Endothelial cell of umbilical vein (primary cell): Measurements from ENCODE around the gene ATG13. TPM values are rescaled to one million over a fixed set of nuclear protein-coding genes. Genes with fewer than 3 reads are reported as not detected.

Experiments
- BruUV-seq: library from RNA; stranded (reverse); fragments of 400-500 nt; replicated peaks from 2 replicates; lab custom pipeline; 2021; lab: Mats Ljungman, UMichigan
- CTCF ChIA-PET: fragments of 300-600, 350-600 bp; sonication (Branson Sonifier 250); formaldehyde crosslinking; loops from one replicate; lab custom pipeline; 2021; ENCODE audit warnings: antibody characterized with exemption, inconsistent platforms; lab: Charles Lee
- POLR2A ChIA-PET: fragments of 300-600, 350-600 bp; sonication (Branson Sonifier 250); formaldehyde crosslinking; loops from one replicate; lab custom pipeline; 2021; ENCODE audit warnings: antibody characterized with exemption, inconsistent platforms; lab: Charles Lee
- DNase-seq: peaks from one replicate; pipeline ENCODE4 v3.0.0-alpha.2; 2011; ENCODE audit warnings: low read depth, low spot score
- FAIRE-seq: peaks from 2 replicates; lab custom pipeline; 2011; peaks lifted over from hg19 to GRCh38; lab: Jason Lieb, UNC
- H2AFZ ChIP-seq: 2 replicates; pipeline ENCODE4 v1.6.0; 2012; ENCODE audit warnings: low read depth, low read length, control low read depth, inconsistent platforms
- H3K27ac ChIP-seq: 2 replicates; pipeline ENCODE4 v1.5.1; 2011; ENCODE audit warnings: low read depth, mild to moderate bottlenecking, control low read depth, low read length, moderate library complexity; ENCODE audit not compliant: insufficient read depth
- H3K27me3 ChIP-seq, 2 experiments: 2 replicates each; pipeline versions ENCODE4 v1.6.0 to v1.6.1; 2011; ENCODE audit warnings: low read length in 2 of 2, mixed read lengths in 1 of 2; ENCODE audit not compliant: control insufficient read depth in 2 of 2, insufficient read depth in 2 of 2
- H3K36me3 ChIP-seq, 2 experiments: 2 replicates in 1 of 2; 3 replicates in 1 of 2; pipeline ENCODE4 v1.5.1; 2011; ENCODE audit warnings: low read length in 2 of 2, mild to moderate bottlenecking in 1 of 2, moderate library complexity in 1 of 2; ENCODE audit not compliant: control insufficient read depth in 2 of 2, insufficient read depth in 2 of 2; ENCODE audit errors: extremely low read depth in 1 of 2
- H3K4me1 ChIP-seq: 3 replicates; pipeline ENCODE4 v1.5.1; 2011; ENCODE audit warnings: mild to moderate bottlenecking, low read length; ENCODE audit not compliant: control insufficient read depth, insufficient read depth; ENCODE audit errors: extremely low read depth
- H3K4me2 ChIP-seq: 2 replicates; pipeline ENCODE4 v1.6.1; 2011; ENCODE audit warnings: low read length, control low read depth, mixed read lengths; ENCODE audit not compliant: insufficient read depth
- H3K4me3 ChIP-seq, 3 experiments: fragments of 200-600 bp in 1 of 3; sonication (generic), shearing (Covaris generic) in 1 of 3; replicated peaks in 1 of 3; 2 replicates each; pipeline ENCODE4 v1.5.1; 2011 to 2016; ENCODE audit warnings: control low read depth in 3 of 3, low read length in 3 of 3, mild to moderate bottlenecking in 2 of 3, inconsistent platforms in 1 of 3, low read depth in 1 of 3, moderate library complexity in 1 of 3; ENCODE audit not compliant: insufficient read depth in 1 of 3
- H3K79me2 ChIP-seq: 2 replicates; pipeline ENCODE4 v1.6.0; 2012; ENCODE audit warnings: low read length, inconsistent platforms; ENCODE audit not compliant: control insufficient read depth, insufficient read depth
- H3K9ac ChIP-seq: replicated peaks from 2 replicates; pipeline ENCODE3; 2011; ENCODE audit warnings: low read length, control low read depth; ENCODE audit not compliant: insufficient read depth; ENCODE audit errors: extremely low read depth
- H3K9me1 ChIP-seq: replicated peaks from 3 replicates; pipeline ENCODE4 v1.6.0; 2011; ENCODE audit warnings: mild to moderate bottlenecking, low read length; ENCODE audit not compliant: control insufficient read depth, insufficient read depth; ENCODE audit errors: extremely low read depth
- H3K9me3 ChIP-seq: replicated peaks from 2 replicates; pipeline ENCODE4 v1.5.1; 2012; ENCODE audit warnings: low read length, inconsistent platforms; ENCODE audit not compliant: control insufficient read depth, insufficient read depth
- H4K20me1 ChIP-seq: replicated peaks from 2 replicates; pipeline ENCODE3; 2011; ENCODE audit warnings: mild to moderate bottlenecking, low read length; ENCODE audit not compliant: control insufficient read depth, insufficient read depth; ENCODE audit errors: extremely low read depth
- EZH2 ChIP-seq: IDR thresholded peaks from 2 replicates; pipeline ENCODE4 v1.6.1; 2012; ENCODE audit warnings: borderline replicate concordance, low read depth, mild to moderate bottlenecking, moderate library complexity, low read length, inconsistent platforms; ENCODE audit not compliant: severe bottlenecking
- FOS ChIP-seq: IDR thresholded peaks from 2 replicates; pipeline ENCODE4 v1.6.1; 2011; ENCODE audit warnings: mild to moderate bottlenecking, low read length, moderate library complexity, borderline replicate concordance; ENCODE audit not compliant: insufficient read depth
- GATA2 ChIP-seq: IDR thresholded peaks from 2 replicates; pipeline ENCODE4 v1.7.0; 2011; ENCODE audit warnings: low read depth, mild to moderate bottlenecking, moderate library complexity, mixed read lengths, low read length; ENCODE audit not compliant: insufficient read length, insufficient read depth
- JUN ChIP-seq: IDR thresholded peaks from 2 replicates; pipeline ENCODE4 v1.6.1; 2011; ENCODE audit warnings: borderline replicate concordance, low read depth; ENCODE audit not compliant: insufficient read length, insufficient read depth
- MAX ChIP-seq: IDR thresholded peaks from 2 replicates; pipeline ENCODE4 v1.6.1; 2011; ENCODE audit not compliant: insufficient read depth, insufficient read length
- MYC ChIP-seq: IDR thresholded peaks from one replicate; pipeline ENCODE4 v1.6.1; 2011; ENCODE audit warnings: mild to moderate bottlenecking, low read depth, low read length
- POLR2A ChIP-seq: IDR thresholded peaks from 2 replicates; pipeline ENCODE4 v1.6.1; 2012; ENCODE audit warnings: low read depth, mild to moderate bottlenecking, control low read depth, low read length
- POLR2AphosphoS5 ChIP-seq: IDR thresholded peaks from 2 replicates; pipeline ENCODE4 v1.6.1; 2012; ENCODE audit warnings: low read depth, mild to moderate bottlenecking, control low read depth, low read length, moderate library complexity; ENCODE audit not compliant: insufficient read depth
- dilution Hi-C: fragments of 300-500 bp; cut with MboI; formaldehyde crosslinking; loops from one replicate; pipeline ENCODE4 v1.15.0; 2019; ENCODE audit warnings: low sequenced_read_pairs; ENCODE audit not compliant: extremely low pct_ligation_motif_present
- intact Hi-C: fragments of 100-400 bp; cut with micrococcal nuclease; formaldehyde crosslinking; loops from one replicate; pipeline ENCODE4 v1.10.0; 2022
- polyA plus RNA-seq, 4 experiments: library from polyadenylated mRNA; depleted of rRNA in 3 of 4; stranded (reverse) in 3 of 4; unstranded in 1 of 4; fragments of >200 nt; gene quantifications; 2 replicates each; pipeline versions ENCODE4 v1.2.1 to v1.2.3, GENCODE V29; 2011 to 2012; ENCODE audit warnings: missing spikeins in 1 of 4
- total RNA-seq: library from RNA; stranded (reverse); gene quantifications from 2 replicates; pipeline ENCODE4 v1.2.3, GENCODE V29; 2021
- TF ChIP-seq, protein P1 (sequence below), 2 donors: IDR thresholded peaks; 1 replicate in 1 of 2; 2 replicates in 1 of 2; pipeline ENCODE4 v1.5.1; 2011; ENCODE audit warnings: low read length in 2 of 2, mild to moderate bottlenecking in 2 of 2, moderate library complexity in 2 of 2, control low read depth in 1 of 2, inconsistent platforms in 1 of 2, low read depth in 1 of 2; ENCODE audit not compliant: insufficient read depth in 1 of 2; ENCODE audit errors: extremely low read depth in 1 of 2

ATG13 gene
- total and polyA plus RNA-seq, 2 donors (not counting 3 experiments of a cell fraction or from before 2014, with no cell fraction given): 60.1 to 66.5 TPM

DNA sequence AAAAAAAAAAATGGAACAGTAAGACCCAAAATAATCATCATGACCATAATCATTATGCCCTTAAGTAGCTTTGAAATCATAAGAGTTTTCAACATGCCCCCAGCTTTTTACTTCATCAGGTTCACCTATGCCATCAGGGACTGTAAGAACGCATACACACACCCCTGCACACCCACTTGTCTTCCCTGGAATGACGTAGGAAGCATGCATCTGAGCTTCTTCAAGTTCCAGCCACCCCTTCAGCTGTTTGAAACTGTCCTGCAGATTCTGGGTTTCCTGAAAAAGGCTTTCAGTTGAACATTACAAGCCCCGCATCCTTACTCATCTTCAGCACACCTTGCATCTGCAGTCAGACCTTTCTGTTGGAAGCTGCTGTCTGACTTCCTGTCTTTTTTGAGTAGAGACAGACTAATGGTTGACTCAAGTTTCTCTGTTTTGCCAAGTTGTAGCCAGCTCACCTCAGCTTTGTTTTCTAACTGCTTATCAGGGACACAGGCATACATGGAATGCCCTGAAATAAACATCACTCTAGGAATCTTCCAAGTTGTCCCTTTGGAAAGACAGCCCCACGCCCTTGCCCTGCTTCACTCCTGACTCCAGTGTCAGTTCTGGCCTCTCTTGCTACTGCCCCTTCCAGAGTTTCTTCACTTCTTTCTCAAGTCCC is 46.1 kb downstream of the ATG13 start:
- Histone ChIP-seq H3K4me1 (peaks cover 18% of the 10 kb centered on the region), H3K27ac (no peak overlapping the region), H3K4me3 (no peak overlapping the region), H3K9me3 (no peaks in the 10 kb centered on the region), H3K36me3 (peaks cover 10 to 32% of the 10 kb centered on the region in 2 experiments), H2AFZ (no peak overlapping the region), H4K20me1 (no peaks in the 10 kb centered on the region), H3K4me2 (no peak overlapping the region), H3K27me3 (no peaks in the 10 kb centered on the region), H3K9me1 (no peaks in the 10 kb centered on the region), H3K79me2 (no peaks in the 10 kb centered on the region), H3K9ac (no peak overlapping the region)
- ChIA-PET POLR2A (no interaction called here), CTCF (interaction anchor here (0.5 to 1.1 kb wide), 4 partner anchors 10 to 120 kb away, joined by 3 to 6 read pairs (median 4); no protein-coding TSS in a partner anchor)
- dilution Hi-C loops: no loop called here
- FAIRE-seq: peak; percentile 80
- TF ChIP-seq GATA2: peak; percentile 76
- TF ChIP-seq POLR2A: no peak
- TF ChIP-seq POLR2AphosphoS5: no peak
- TF ChIP-seq MAX: no peak
- peak; percentile 36 for TF ChIP-seq FOS
- TF ChIP-seq MYC: no peak
- no peak for TF ChIP-seq JUN
- TF ChIP-seq, protein P1, sequence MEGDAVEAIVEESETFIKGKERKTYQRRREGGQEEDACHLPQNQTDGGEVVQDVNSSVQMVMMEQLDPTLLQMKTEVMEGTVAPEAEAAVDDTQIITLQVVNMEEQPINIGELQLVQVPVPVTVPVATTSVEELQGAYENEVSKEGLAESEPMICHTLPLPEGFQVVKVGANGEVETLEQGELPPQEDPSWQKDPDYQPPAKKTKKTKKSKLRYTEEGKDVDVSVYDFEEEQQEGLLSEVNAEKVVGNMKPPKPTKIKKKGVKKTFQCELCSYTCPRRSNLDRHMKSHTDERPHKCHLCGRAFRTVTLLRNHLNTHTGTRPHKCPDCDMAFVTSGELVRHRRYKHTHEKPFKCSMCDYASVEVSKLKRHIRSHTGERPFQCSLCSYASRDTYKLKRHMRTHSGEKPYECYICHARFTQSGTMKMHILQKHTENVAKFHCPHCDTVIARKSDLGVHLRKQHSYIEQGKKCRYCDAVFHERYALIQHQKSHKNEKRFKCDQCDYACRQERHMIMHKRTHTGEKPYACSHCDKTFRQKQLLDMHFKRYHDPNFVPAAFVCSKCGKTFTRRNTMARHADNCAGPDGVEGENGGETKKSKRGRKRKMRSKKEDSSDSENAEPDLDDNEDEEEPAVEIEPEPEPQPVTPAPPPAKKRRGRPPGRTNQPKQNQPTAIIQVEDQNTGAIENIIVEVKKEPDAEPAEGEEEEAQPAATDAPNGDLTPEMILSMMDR (IDR thresholded peaks at IDR 0.05; ENCODE audit: extremely low read depth in 1 of 2, insufficient read depth in 1 of 2, low read depth in 1 of 2, low read length in 2 of 2): no peak
- TF ChIP-seq EZH2: no peak
- no TSS peak for BruUV-seq
- DNase-seq: no peak
- intact Hi-C loops: no loop called here
